ENCODE results near the gene SSU72. TPM values are rescaled to one million over a fixed set of nuclear protein-coding genes. Genes with fewer than 3 reads are reported as not detected.
"Not testable (repeated sequence)": the region's sequence is repeated elsewhere in the genome, so short reads cannot be mapped to it uniquely, and the experiment has no call there.

The SSU72 gene
- total RNA-seq, 4 donors from 2014 or later = 95.7 to 130 (median 107) TPM

DNA sequence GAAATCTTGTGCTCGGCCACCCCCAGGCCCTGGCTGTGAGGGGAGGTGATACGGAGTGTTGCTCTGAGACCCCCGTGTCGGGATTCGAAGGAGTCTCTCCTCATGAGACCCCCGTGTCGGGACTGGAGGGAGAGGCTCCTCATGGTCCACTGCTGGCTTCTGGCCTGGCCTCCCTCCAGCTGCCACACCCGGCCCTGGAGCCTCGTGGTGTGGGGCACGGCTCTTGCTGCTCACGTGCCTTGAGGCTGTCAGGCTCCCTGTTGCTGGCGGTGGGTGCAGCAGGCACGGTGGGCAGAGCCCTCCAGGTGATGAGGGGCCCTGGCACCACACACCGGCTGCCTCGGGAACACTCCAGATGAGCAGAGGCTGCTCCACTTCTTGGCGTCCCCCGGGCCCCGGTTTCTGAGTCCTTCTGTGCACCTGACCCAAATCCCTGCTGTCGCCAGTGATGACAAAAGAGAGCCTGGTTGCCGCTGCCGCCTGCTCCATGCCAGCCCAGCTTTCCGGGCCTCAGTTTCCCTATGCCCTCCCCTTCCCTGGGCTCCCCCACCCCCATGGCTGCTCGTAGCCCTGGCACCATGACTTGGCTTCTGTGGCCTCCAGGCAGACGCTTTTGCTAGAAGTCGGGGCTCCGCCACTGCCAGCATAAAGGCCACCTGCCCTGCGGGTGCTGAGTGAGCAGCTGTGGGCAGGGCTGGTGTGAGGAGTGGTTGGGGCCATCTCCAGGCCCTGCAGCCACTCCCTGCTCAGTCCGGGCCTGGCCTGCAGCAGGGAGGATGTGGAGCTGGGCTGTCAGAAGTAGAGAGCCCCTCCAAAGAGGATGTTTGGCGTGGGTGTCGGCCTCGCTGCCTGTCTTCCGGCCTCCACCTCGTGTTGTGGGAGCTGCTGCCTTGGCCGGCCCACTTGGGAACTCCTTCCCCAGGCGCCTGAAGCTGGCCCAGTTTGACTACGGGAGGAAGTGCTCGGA is 46.1 kb downstream of the SSU72 start:
- TF ChIP-seq, protein P1, sequence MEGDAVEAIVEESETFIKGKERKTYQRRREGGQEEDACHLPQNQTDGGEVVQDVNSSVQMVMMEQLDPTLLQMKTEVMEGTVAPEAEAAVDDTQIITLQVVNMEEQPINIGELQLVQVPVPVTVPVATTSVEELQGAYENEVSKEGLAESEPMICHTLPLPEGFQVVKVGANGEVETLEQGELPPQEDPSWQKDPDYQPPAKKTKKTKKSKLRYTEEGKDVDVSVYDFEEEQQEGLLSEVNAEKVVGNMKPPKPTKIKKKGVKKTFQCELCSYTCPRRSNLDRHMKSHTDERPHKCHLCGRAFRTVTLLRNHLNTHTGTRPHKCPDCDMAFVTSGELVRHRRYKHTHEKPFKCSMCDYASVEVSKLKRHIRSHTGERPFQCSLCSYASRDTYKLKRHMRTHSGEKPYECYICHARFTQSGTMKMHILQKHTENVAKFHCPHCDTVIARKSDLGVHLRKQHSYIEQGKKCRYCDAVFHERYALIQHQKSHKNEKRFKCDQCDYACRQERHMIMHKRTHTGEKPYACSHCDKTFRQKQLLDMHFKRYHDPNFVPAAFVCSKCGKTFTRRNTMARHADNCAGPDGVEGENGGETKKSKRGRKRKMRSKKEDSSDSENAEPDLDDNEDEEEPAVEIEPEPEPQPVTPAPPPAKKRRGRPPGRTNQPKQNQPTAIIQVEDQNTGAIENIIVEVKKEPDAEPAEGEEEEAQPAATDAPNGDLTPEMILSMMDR (IDR thresholded peaks at IDR 0.05) = no peak
- no peak for DNase-seq (ENCODE audit: low spot score)
- ATAC-seq (ENCODE audit: low FRiP score) = no peak

DNA sequence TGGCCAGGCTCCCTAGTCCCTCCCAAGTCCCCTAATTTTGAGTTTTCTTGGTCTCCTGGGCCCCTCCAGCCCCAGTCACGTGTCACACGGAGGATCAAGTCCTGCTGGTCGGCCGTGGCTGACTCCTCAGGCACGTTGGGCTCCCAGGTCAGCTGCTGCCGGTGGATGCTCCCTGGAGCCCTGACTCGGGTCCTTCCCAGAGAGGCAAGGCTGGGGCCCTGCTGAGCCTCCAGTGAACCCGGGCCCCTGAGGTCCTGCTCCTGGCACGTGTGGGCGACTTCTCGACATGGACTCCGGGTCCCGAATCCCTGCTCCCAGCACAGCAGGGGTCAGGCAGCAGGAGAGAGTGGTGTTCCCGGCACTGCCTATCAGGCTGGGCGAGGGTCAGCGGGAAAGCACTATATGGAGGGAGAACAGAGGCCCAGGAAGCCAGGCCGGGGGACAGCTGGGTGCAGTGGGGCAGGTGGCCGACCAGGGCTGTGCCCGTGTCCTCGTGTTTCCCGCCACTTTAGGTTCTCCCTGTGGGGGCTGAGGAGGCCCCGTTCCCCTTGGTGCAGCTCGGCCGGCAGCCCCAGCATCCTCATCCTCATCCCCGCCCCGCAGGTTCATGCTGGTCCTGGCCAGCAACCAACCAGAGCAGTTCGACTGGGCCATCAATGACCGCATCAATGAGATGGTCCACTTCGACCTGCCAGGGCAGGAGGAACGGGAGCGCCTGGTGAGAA is 47.4 kb downstream of the SSU72 start:
- no peak for DNase-seq (ENCODE audit: low spot score)
- ATAC-seq (ENCODE audit: low FRiP score) = no peak
- TF ChIP-seq, protein P1 (IDR thresholded peaks at IDR 0.05) = no peak

DNA sequence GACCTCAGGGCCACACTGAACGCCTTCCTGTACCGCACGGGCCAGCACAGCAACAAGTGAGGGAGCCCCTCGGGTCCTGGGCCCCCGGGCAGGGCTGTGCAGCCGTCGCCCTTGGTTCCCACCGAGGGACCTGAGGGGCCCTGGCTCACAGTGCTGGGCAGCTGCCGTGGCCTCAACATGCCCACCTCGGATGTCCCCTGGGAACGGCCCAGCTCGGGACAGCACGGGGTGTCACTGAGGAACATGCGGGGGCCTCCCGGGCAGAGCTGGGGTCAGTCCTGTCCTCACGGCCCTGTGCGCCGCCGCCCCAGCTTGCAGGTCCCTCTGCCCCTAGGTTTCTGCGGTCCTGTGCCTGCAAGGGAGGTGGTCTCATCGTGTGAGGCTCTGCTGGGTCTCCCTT is 48.2 kb downstream of the SSU72 start:
- not testable (repeated sequence) for DNase-seq (ENCODE audit: low spot score); ATAC-seq (ENCODE audit: low FRiP score)

DNA sequence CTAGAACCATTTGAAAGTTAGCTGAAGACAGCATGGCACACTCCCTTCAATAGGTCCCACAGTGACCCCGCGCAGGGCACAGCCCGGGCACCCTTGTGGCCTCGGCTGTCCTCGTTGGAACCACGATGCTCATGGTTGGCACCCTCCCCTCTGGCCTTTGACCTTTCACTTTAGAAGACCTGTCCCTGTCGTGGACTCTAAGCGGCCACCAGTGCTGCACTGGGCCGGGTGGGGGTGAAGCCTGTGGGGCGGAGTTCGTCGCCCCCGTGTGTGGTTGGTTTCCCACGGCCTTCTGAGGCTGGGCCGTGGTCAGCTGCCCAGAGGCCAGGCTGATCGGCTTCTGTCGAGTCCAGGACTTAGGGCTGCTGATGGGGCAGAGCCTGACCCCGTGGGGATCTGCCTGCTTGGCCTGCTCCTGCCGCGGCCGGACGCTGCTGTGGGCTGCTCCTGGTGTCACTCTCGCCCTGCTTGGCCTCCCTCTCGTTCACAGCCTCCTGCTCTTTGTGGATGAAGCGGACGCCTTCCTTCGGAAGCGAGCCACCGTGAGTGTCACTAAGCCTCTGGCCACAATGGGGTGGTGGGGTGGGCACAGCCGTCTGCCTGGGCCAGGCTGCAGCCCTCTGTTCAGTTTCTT is 49.8 kb downstream of the SSU72 start:
- ATAC-seq (ENCODE audit: low FRiP score); DNase-seq (ENCODE audit: low spot score): not testable (repeated sequence)

DNA sequence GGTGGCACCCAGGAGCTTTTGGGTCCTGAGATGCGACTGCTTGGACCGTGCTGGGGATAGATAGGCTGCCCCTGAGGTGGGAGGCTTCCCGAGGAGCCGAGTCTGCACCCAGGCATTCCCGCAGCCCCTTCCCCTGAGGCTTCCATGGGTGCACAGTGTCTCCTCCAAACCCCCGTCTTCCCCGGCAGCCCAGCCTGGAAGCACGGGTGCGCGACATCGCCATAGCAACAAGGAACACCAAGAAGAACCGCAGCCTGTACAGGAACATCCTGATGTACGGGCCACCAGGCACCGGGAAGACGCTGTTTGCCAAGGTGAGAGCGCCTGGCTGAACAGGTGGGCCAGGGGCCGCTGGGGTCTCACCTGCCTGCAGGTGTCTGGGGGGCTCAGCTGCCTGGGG is 51.0 kb downstream of the SSU72 start:
- not testable (repeated sequence) for ATAC-seq (ENCODE audit: low FRiP score); DNase-seq (ENCODE audit: low spot score)

DNA sequence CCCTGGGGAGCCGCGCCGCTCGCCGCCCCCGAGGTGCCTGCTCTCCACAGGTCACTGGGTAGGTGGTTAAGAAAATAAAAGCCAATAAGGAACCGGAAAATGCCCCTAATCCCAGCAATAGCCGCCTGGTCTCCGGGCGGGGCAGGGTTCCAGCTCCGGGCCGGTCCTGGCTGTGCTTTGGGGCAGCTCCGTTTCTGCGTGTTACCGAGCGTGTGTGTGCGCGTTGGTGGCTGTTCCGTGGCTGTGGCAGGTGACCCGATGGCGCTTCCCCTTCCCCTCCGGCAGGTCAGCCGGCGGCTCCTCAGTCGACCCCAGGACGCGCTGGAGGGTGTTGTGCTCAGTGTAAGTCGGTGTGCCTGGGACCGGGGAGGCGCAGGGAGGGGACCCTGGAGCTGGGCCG is 51.4 kb downstream of the SSU72 start:
- ATAC-seq (ENCODE audit: low FRiP score) = not testable (repeated sequence)

DNA sequence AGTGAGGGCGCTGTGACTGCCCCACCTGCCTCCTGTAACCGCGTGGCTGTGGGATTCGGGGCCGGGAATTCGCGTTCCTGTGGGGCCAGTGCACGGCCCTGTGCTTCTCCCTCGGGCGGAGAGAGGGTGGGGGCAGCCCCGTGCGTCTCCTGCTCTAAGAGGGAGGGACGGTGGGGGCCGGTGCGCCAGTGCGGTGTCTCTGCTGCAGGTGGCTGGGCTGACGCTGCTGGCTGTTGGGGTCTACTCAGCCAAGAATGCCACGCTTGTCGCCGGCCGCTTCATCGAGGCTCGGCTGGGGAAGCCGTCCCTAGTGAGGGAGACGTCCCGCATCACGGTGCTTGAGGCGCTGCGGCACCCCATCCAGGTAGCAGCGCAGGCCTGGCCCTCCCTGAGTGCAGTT is 52.1 kb downstream of the SSU72 start:
- not testable (repeated sequence) for ATAC-seq (ENCODE audit: low FRiP score); DNase-seq (ENCODE audit: low spot score)

More for the DNA sequence above, 51.4 kb downstream of the SSU72 start:
- not testable (repeated sequence) for DNase-seq (ENCODE audit: low spot score)

DNA sequence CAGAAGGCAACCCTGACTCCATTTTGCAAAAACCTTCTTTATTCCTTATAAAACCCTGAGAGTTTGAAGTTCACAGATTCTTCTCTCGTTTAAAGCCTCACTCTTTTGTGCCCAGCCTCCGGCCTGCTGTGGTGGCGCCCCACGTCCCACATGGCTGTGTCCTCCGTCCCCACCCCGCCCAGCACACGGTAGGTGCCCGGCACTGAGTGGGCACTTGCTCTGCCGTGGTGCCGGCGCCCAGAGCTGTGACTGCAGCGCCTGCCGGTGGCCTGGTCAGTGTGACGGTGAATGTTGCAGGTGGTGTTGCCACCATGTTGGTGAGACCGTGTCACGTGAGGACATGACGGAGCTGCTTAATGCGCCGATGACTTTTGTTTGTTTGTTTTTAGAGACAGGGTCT is 53.3 kb downstream of the SSU72 start:
- ATAC-seq (ENCODE audit: low FRiP score) = no peak
- no peak for DNase-seq (ENCODE audit: low spot score)
- TF ChIP-seq, protein P1 (IDR thresholded peaks at IDR 0.05) = no peak

DNA sequence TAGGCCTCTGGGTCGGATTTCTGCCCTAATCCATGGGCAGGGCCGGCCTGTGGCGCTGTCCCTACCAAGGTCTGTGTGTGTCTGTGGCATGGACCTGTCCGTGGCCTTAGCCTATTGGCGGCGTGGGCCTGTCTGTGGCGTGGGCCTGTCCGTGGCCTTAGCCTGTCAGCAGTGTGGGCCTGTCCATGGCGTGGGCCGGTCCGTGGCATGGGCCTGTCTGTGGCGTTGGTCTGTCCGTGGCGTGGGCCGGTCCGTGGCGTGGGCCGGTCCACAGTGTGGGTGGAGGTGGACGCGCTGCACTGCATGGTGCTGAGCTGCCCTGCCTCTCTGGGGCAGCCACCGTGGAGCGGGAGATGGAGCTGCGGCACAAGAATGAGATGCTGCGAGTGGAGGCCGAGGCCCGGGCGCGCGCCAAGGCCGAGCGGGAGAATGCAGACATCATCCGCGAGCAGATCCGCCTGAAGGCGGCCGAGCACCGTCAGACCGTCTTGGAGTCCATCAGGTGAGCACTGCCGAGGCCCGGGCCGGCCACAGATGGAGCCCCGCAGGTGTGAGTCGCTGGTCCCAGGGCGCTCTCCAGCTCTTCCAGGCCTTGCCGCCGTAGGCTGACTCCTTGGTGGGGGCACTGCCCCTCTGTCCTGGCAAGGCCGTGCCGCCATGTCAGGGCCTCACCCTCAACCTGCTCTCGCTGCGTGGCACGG is 54.7 kb downstream of the SSU72 start:
- ATAC-seq (ENCODE audit: low FRiP score); DNase-seq (ENCODE audit: low spot score): not testable (repeated sequence)

DNA sequence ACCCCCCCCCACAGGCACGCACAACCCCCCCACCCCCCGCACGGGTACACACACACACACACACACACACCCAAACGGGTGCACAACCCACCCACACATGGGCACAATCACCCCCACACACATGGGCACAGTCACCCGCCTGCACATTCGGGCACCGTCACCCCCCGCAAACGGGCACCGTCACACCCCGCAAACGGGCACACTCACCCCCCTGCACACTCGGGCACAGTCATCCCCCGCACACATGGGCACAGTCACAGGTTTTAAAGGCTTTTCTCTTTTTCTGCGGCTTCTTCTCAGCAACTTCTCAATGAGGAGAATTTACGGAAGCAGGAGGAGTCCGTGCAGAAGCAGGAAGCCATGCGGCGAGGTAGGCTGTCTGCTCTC is 56.0 kb downstream of the SSU72 start:
- ATAC-seq (ENCODE audit: low FRiP score); DNase-seq (ENCODE audit: low spot score): not testable (repeated sequence)

Measured in omental fat pad (tissue), 4 donors.